DMS53 (cell line): ENCODE measurements around the gene RRP7A.
"Not testable (repeated sequence)": the region's sequence is repeated elsewhere in the genome, so short reads cannot be mapped to it uniquely, and the experiment has no call there.

Source experiments
- DNase-seq: peaks from one replicate; lab custom pipeline; 2025; lab: John Stamatoyannopoulos, UW

RRP7A gene

GRCh38 chr22:42495533-42496141 is 24.0 kb downstream of the RRP7A start:
- DNase-seq = peak; percentile 73

DNA sequence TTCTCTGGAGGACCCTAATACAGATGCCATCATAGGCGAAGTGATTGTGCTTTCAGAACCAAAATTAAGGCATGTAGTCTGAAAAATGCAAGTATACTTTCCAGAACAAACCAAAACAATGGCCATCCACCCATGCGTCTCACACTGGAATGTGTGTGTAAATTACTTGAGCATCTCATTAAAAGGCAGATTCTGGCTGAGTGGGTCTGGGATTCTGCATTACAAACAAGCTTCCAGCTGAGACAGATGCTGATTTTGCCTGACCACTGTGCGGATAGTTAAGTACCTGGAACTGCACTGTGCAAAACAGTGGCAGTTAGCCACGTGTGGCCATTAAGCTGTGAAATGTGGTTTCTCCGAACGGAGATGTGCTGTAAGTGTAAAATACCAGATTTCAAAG is 26.2 kb downstream of the RRP7A start:
- DNase-seq = no peak

DNA sequence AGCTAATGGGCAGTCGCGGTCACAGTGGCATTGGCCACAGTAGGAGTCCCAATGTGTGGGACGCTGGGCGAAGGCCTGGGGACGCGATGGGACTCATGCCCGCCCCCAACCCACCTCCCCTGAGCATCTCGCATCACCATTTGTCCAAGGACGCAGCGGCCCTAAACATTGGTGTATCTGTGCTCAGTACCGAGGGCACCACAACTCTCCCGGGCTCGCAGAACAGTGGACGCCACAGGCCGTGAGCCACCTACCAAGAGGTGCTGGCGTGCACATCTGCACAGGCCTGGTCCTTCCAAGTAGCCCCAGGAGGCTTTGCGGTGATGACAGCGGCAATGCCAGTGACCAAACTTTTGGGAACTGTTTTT is 27.3 kb downstream of the RRP7A start:
- no peak for DNase-seq

- no peak for DNase-seq
These were observed 29.3 kb downstream of the RRP7A start for GRCh38 chr22:42490243-42490832.

- DNase-seq = peak; percentile 20
These were observed 30.6 kb downstream of the RRP7A start for GRCh38 chr22:42489000-42489399.

DNA sequence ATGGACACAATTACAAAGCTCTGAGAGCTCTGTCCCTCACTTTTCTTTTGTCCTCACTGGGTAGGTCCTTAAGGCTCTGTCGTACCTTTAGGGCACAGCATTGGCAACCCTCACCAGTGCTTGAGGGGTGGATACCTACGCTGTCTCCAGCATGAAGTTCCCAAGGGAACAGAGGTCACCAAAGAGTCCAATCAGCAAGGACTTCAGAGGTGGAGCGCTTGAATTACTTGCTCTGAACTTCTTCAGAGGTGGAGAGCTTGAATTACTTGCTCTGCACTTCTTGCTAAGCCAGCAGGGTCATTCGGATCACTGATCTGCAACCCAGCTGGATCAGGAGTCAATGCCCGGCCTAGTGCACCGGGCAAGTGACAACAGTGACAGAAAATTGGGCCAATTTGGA is 35.1 kb downstream of the RRP7A start:
- no peak for DNase-seq

GRCh38 chr22:42483610-42484223 is 35.9 kb downstream of the RRP7A start:
- not testable (repeated sequence) for DNase-seq

DNA sequence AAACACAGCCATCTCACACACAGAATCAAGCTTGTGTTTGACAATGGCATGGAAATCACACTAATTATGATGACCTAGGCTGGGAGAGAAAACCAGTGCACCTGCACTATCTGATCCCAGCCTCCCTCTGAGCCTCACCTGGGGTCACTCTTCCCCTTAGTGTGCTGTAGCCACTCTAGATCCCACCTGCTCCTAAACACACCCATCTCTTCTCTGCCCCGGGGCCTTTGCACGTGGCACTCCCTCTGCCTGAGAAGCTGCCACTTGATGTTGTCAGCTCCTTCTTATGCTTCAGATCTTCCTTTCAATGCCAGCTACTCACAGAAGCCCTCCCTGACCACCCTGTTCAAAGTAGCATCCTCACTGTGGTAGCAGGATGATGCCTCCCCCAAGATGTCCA is 44.5 kb downstream of the RRP7A start:
- no peak for DNase-seq

- DNase-seq = peak; percentile 77
These were observed 46.0 kb downstream of the RRP7A start for GRCh38 chr22:42473484-42474193.

DNA sequence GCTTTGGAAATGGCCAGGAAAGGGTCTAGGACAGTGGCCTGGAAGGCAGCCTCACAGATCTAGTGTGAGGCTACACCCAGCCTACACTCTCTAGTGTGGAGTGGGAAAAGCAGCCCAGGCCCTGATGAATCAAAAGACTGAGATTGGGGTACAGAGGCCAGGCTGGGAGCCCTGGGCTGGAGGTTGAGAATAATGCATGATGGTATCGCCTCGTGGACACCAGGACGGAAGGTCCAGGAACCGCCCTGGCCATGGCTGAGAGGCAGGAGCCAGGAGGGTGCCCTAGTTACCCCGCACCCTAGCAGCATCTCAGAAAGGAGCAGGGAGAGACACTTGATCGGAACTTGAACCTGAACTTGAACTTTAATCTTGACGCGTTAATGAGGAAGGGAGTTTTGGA is 46.9 kb downstream of the RRP7A start:
- DNase-seq = no peak

DNA sequence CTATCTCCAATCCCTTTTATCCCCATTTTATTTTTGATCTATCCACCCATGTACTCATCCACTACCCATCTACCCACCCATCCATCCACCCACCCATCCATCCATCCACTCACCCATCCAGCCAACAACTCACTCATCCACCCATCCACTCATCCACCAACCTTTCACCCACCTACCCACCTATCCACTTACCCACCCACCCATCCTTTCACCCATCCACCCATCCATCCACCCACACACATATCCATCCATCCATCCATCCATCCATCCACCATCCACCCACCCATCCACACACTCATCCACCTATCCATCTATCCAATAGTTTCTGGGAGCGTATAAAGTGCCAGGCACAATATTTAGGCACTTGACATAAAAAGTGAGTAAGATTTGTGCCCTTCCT is 48.2 kb downstream of the RRP7A start:
- DNase-seq = no peak

DNA sequence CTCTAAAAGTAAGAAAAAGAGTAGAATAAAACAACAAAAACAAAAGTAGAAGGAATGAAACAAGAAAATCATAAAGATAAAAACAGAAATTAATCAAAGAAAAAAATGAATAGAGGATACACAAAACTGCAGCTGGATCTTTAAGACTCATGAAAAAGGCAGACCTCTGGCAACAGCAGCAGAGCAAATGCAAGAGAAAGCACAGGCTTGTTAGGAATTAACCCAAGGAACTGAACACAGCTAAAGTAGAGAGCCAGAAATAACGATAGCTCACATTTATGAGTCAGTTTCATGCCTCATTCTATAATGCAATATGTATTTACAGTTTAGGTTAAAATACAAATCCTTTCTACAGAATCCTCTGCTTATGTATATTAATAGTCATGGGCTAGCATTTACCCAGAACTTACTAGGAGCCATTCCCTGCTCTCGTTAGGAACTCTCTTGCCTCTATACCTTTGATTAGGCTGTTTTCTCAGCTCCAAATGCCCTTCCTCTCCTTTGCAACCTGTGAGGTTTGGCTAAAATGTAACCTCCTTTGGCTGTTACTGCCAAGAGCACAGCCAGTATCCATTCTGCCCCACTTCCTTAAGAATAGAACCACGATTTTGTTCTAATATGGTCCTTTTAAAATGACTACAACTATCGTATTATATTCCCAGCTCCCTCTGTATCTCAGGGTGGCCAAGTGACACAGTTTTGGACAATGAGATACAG is 49.1 kb downstream of the RRP7A start:
- DNase-seq = no peak

DNA sequence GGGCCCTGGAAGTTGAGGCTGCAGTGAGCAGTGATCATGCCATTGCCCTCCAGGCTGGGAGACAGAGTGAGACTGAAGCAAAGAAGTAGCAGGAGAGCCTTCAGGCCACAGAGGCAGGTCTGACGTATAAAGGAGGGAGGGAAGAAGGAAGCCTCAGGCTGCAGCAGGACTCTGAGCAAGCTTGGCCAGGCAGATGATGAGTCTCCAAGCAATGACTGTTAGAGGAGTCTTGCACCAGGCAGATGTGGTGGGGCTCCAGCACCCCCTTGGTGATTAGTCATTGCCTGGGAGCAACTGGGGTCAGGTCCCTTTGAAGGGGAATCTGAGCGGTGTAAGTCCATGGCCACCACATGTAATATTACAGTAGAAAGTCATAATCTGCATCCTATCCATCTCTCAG is 50.8 kb downstream of the RRP7A start:
- no peak for DNase-seq

- DNase-seq = peak; percentile 55
These were observed 57.6 kb downstream of the RRP7A start for GRCh38 chr22:42462016-42462415.

DNA sequence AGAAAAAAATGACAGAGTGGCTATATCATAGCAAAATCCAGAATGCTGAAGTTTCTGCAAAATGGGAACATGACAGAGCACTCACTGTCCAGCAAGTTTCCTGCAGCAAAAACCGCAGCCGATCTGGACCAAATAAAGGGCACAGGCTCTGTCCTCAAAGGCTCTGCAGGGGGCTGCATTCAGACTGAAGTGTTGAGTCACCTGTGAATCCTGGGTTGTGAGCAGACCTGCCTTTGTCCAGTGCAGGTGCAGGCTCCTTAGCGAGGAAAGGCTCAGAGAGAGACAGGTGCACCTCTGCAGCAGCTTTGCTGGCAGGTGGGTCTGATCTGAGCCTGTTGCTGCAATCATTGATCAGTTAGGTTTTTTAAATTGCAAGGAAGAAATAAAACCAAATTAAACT is 58.1 kb downstream of the RRP7A start:
- peak; percentile 93 for DNase-seq
